Coronary artery (tissue), 2 donors: ENCODE measurements around the gene KCNK13.

Experiments used
- DNase-seq: peaks from one replicate; pipeline ENCODE4 v3.0.0-alpha.2; 2017; ENCODE audit warnings: low spot score
- H3K27ac ChIP-seq, 2 donors: fragments of 200-600 bp; sonication (generic); one replicate each; pipeline ENCODE4 v1.5.1; 2016 to 2019
- H3K4me3 ChIP-seq: fragments of 200-600 bp; sonication (generic); 2 replicates; pipeline ENCODE4 v1.5.1; 2016; ENCODE audit warnings: mild to moderate bottlenecking, moderate library complexity
- TF ChIP-seq, protein P1 (sequence below): fragments of 200-600 bp; sonication (generic); IDR thresholded peaks from one replicate; pipeline ENCODE4 v1.5.1; 2019; ENCODE audit warnings: antibody characterized with exemption

Gene KCNK13

GRCh38 chr14:90107789-90108188 is 46.0 kb downstream of the KCNK13 start:
- H3K27ac ChIP-seq, result no peak overlapping the region
- TF ChIP-seq, protein P1, sequence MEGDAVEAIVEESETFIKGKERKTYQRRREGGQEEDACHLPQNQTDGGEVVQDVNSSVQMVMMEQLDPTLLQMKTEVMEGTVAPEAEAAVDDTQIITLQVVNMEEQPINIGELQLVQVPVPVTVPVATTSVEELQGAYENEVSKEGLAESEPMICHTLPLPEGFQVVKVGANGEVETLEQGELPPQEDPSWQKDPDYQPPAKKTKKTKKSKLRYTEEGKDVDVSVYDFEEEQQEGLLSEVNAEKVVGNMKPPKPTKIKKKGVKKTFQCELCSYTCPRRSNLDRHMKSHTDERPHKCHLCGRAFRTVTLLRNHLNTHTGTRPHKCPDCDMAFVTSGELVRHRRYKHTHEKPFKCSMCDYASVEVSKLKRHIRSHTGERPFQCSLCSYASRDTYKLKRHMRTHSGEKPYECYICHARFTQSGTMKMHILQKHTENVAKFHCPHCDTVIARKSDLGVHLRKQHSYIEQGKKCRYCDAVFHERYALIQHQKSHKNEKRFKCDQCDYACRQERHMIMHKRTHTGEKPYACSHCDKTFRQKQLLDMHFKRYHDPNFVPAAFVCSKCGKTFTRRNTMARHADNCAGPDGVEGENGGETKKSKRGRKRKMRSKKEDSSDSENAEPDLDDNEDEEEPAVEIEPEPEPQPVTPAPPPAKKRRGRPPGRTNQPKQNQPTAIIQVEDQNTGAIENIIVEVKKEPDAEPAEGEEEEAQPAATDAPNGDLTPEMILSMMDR, result no peak

GRCh38 chr14:90109858-90110257 is 48.1 kb downstream of the KCNK13 start:
- TF ChIP-seq, protein P1, result no peak
- H3K27ac ChIP-seq, result no peak overlapping the region
- no peak overlapping the region for H3K4me3 ChIP-seq
- DNase-seq, result no peak

More at GRCh38 chr14:90107789-90108188, 46.0 kb downstream of the KCNK13 start:
- H3K4me3 ChIP-seq, result no peak overlapping the region
- DNase-seq, result no peak

GRCh38 chr14:90111895-90112534 is 50.2 kb downstream of the KCNK13 start:
- Histone ChIP-seq H3K27ac (no peak overlapping the region), H3K4me3 (no peak overlapping the region)
- TF ChIP-seq, protein P1, result no peak
- no peak for DNase-seq

DNA sequence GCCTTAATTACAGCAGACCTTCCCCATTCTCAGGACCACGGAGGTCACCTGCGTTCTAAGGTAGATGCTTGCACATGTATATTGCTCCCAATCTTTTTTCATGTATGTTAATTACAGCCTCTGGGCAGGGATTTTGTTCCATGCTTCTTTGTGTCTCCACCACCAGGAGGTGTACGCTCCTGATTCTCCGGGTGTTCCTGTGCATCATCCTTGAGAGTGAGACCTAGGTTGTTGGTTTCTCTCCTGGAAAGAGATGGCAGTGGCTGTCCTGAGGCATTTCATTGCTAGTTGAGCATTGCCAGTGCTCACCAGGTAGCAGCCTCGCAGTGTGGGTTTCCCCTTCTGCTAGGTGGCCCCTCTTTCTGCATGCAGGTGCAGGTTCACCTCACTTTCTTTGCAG is 52.8 kb downstream of the KCNK13 start:
- H3K27ac ChIP-seq, result no peak overlapping the region
- TF ChIP-seq, protein P1, result no peak
- no peak for DNase-seq
- H3K4me3 ChIP-seq, result no peak overlapping the region

GRCh38 chr14:90115780-90116179 is 54.0 kb downstream of the KCNK13 start:
- no peak for DNase-seq
- H3K4me3 ChIP-seq, result no peak overlapping the region
- TF ChIP-seq, protein P1, result no peak

DNA sequence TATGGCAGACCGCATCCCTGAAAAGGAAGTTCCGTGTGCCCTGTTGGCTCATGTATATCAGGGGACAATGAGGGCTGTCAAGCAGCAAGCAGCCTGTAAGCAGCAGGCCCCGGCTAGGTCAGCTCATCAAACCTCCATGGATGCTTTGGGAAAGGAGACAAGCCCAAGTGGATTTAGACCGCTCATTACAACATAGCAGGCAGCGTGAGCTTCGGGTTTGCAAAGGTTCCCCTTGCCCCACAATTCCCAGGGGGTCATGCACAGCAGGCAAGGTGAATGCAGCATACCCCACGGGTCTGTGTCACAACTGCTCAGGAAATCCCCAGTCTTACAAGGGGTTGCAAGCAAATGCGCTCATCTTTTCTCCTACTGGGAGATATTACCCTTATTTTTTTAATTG is 54.6 kb downstream of the KCNK13 start:
- Histone ChIP-seq H3K27ac (no peak overlapping the region), H3K4me3 (no peak overlapping the region)
- DNase-seq, result no peak
- TF ChIP-seq, protein P1, result no peak

More at GRCh38 chr14:90115780-90116179, 54.0 kb downstream of the KCNK13 start:
- no peak overlapping the region for H3K27ac ChIP-seq

DNA sequence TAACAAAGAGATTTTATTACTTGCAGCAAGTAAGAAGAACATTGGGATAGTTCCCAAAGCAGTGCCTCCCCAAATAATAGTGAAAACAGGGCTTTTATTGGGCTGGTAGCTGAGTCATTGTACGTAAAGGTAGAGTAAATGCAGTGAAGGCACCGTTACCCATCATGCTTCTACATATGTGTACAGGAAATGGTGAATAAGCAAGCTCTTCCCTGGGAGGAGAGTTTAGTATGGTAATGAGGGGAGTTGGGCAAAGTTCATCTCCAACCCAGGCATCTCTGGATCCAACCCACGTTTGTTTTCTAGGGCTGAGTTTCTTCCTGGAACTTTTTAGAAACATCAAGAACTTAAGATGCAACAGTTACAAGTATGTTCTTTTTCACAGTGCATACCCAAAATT is 56.2 kb downstream of the KCNK13 start:
- Histone ChIP-seq H3K27ac (no peak overlapping the region), H3K4me3 (no peak overlapping the region)
- TF ChIP-seq, protein P1, result no peak
- no peak for DNase-seq
